ENCODE measurements around the gene FBLN1.
"Not testable (repeated sequence)": the region's sequence is repeated elsewhere in the genome, so short reads cannot be mapped to it uniquely, and the experiment has no call there.

The FBLN1 gene

DNA sequence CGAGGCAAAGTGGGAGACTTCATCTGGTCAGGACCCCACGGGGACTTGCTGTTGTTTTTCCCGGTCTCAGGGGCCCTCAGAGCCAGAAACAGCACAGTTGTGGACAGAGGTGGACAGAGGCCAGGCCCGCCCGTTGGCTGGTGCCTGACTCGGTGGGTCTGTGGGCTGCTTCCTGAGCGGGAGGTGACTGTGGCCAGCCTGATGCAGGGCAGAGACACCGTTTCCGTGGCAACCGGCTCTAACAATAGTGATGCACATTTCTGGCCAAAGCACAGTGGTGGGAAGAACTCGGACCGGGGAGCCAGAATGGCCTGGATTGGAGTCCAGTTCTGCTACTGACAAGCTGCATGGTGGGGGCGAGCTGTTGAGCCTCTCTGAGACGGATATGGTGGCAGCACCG lies 110.3 kb downstream of the FBLN1 start:
- DNase-seq (ENCODE audit: low spot score) = no peak

DNA sequence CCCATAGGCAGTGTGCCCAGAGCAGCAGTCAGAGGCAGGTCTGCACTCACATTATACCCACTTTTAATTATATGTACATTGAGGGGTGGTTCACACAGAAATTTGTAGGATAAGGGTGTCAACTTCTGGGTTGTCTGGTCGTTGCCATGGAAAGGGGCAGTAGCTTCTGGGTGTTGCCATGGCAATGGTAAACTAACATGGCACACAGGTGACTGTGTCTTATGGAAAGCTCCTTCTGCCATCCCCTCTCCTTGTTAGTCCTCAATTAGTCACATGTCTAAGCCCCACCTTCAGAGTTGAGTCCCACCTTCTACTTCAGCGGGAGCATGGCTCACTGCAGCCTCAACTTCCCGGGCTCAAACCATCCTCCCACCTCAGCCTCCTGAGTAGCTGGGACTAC lies 112.7 kb downstream of the FBLN1 start:
- DNase-seq (ENCODE audit: low spot score) = no peak

DNA sequence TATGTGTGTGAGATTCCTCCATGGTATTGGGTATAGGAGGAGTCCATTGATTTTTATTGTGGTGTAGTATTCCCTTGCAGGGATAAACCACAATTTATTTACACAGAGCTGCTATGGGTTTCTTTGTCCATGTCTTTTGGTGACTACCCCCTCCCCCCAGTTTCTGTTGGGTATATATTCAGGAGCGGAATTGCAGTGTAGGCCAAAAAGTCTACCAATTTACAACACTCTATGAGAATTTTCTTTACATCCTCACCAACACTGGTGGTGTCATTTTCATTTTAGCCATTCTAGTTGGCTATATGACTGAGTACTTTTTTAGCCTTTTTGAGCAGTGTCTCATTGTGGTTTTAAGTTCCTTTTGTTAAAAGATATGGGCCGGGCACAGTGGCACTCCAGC lies 113.7 kb downstream of the FBLN1 start:
- DNase-seq (ENCODE audit: low spot score) = no peak

DNA sequence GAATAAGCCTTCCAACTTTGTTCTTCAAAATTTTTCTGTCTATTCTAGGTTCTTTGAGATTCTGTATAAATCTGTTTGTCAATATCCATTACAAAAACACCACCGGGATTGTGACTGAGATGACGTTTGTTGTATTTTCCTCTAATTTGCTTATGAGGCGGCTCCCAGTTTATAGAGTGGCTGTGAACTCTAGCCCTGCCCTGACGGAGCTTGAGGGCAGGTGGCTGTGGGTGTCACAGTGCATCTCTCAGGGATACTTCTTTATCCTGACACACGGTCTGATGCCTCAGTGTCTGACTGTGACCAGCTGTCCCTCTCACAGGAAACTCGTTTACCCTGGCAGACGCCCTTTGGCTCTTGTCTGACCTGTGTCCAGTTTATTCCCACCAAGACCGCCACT lies 115.3 kb downstream of the FBLN1 start:
- no peak for DNase-seq (ENCODE audit: low spot score)

DNA sequence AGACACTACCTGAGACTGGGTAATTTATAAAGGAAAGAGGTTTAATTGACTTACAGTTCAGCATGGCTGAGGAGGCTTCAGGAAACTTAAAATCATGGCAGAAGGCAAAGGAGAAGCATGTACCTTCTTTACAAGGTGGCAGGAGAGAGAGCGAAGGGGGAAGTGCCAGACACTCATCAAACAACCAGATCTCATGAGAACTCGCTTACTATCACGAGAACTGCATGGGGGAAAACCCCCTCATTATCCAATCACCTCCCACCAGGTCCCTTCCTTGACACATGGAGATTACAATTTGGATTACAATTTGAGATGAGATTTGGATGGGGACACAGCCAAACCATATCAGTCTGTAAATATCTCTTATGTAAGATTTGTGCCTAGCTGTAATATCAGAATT lies 118.0 kb downstream of the FBLN1 start:
- DNase-seq (ENCODE audit: low spot score) = no peak

DNA sequence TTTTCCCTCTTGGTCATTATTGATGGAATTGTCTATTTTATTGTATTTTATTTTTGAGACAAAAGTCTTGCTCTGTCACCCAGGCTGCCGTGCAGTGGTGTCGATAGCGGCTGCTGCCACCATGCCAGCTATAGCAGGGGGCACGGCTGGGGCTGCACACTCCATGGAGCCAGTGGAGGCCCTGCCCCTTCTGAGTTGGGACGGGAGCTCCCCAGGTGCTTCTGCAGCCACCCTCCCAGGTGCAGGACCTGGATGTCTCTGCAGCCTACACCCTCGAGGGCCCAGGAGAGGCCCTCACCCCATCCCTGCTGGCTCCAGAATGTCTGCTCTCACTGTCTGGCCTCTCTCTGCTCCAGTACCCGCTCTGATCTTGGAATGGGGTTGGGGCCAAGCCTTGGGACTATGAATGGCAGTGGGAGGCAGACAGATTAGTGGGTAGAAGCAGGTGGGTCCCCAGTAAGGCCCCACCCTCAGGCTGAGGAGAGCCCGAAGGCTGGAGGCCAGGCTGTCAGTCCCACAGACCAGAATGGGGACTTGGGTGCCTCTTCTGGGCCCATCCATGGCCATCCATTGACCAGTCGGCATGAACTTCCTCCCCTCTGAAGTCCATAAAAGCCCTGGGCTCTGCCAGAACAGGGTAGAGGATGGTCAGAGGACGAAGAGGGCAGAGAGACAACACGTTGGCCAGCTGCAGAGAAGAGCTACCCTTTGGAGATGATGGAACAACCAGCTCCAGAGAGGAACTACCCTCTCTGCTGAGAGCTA lies 119.3 kb downstream of the FBLN1 start:
- DNase-seq (ENCODE audit: low spot score) = no peak

DNA sequence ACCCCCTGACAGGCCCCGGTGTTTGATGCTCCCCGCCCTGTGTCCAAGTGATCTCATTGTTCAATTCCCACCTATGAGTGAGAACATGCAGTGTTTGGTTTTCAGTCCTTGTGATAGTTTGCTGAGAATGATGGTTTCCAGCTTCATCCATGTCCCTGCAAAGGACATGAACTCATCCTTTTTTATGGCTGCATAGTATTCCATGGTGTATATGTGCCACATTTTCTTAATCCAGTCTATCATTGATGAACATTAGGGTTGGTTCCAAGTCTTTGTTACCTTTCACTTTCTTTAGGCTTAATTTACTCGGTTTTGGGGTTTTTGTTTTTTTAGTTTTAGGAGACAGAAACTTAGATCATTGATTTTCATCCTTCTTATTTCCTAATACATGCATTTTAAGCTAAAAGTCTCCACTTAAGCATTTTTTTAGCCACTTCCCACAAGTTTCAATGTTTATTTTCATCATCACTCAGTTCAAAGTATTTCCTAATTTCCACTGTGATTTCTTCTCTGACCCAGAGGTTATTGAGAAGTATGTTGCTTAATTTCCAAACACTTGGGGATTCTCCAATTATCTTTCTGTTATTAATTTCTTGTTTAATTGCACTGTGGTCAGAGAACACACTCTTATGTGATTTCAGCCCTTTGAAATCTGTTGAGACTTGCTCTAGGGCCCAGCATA lies 120.9 kb downstream of the FBLN1 start:
- not testable (repeated sequence) for DNase-seq (ENCODE audit: low spot score)

DNA sequence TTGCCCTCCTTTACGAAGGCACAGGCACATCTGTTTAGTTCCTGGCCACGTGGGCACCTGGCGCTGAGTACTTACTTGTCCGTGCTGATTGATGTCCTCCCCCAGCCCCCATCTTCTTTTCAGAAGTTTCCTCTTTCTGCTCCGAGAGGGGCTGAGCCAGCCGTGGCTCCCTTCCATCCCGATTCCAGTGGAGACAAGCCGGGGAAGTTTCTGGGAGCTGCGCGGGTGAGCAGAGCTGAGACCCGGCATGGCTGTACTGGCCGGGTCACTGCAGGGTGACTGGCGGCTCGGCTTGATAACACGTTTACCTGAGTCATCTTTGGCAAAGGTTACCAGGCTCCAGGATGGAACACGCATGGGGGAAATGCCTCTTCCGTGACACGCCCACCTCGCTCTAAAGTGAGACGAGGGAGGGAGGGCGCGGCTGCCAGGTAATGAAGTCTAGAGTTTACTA lies 123.5 kb downstream of the FBLN1 start:
- DNase-seq (ENCODE audit: low spot score) = no peak

DNA sequence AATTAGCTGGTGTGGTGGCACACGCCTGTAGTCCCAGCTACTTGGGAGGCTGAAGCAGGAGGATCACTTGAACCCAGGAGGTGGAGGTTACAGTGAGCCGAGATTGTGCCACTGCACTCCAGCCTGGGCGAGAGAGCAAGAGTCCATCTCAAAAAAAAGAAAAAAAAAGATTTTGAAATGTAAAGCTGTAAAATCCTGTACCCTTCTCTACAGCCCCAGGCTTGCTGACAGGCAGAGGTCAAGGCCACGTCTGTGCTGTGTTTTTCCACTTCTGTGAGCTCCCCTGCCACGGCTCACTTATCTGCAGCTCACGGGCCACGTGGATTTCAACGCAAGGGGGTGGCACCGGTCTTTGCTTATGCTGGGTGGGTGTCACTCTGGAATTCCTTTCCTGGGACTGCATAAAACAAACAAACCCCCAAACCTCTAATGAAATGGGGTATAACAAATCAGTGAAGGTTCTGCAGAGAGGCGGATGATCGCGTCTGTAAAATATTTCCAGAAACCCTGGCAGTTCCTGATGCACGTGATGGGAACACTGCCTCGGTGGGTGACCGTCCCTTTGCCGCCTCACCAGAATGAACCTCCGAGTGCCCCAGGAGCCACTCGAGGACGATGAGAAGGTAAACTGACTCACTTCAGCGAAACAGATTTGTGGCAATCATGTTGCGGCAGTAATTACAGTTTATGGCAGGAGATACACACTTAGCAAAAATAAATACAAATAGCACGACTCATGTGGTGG lies 125.0 kb downstream of the FBLN1 start:
- DNase-seq (ENCODE audit: low spot score) = no peak

DNA sequence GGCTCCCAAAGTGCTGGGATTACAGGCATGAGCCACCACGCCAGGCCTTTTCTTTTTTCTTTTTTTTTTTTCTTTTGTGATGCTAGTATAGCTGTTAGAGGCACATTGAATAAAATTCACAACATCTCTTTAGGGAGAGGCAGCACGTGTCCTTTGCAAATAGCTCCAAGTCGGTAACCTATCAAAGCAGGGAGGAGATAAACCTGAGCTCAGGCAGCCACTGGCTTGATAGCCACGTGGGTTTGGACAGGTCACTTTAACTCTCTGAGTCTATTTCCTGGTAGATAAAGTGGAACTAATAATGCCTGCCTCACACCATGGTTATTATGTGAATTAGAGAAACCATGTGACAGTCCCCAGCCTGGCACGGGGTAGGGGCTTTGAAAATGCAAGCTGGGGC lies 125.8 kb downstream of the FBLN1 start:
- DNase-seq (ENCODE audit: low spot score) = no peak

DNA sequence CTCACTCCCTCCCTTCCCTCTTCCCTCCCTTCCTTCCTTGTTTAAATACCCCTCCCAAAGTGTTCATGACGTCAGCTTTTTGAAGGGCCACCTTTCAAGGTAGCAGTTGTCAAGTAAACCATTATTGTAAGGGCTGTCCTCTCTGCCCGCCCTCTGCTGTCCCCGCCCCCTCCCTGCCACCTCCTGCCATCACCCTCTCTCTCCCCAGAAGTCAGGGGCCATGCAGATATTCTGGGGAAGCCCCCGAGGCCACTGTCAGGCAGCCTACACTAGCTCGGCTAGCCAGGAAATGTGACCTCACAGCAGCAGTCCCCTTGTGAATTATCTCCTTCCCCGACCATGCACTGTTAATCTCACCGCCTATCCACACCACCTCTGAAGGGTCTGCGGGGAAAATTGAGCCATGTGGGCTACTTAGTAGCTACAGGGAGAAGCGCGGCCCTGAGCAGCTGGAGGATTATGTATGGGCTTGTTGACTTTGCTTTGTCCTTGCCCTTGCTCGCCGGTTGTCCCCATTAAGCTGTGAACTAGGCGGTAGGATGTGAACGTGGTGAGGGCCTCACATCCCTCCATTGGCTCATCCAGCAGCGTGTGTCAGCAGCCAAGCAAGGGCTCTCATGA lies 126.9 kb downstream of the FBLN1 start:
- no peak for DNase-seq (ENCODE audit: low spot score)

DNA sequence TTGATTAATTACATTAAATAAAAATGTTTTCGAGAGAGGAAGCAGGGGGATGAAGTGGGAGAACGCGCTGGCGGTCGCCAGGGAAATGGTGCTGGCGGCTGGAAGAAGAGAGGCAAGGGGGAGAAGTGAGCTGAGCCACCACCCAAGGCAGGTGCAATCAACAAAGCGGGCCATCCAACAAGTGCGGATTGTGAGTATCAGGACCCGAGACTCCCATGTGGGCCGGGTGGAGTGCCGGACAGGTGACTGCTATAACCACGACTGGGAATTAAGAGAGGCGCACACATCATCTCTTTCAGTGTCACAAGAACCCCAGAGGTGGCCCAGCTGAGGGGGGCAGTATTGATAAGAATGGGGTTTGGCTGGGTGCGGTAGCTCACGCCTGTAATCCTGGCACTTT lies 127.8 kb downstream of the FBLN1 start:
- no peak for DNase-seq (ENCODE audit: low spot score)

DNA sequence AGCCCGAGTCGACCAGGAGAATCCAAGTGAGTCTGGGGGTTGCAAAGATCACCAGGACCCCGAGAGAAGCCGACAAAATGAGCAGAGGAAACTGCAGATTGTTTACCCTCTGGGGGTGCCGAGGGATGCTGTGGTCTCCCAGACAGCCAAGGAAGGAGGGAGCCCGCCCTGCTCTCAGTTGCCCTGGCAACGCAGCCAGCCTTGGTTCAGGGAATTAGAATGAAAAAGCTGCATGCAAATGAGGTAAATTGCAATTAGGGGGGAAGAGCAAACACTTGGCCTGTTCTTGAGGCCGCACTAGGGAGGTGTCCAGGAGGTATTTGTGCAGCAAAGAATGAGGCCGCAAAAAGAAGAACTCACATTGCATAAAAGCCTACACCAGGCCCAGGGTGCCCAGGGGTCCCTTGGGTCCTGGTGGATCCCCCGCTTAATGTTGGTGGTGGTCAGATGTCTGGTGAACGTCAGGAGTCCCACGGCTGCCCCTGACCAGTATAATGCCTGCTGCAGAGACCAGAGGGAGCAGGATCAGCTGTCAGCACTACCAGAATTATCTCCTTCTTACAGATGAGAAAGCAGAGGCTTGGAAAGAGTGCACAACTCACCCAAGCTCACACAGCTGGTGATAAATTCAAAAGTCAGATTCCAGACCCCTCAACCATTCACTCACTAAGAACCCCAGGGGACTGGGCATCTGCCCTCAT lies 128.6 kb downstream of the FBLN1 start:
- peak; percentile 14 for DNase-seq (ENCODE audit: low spot score)

DNA sequence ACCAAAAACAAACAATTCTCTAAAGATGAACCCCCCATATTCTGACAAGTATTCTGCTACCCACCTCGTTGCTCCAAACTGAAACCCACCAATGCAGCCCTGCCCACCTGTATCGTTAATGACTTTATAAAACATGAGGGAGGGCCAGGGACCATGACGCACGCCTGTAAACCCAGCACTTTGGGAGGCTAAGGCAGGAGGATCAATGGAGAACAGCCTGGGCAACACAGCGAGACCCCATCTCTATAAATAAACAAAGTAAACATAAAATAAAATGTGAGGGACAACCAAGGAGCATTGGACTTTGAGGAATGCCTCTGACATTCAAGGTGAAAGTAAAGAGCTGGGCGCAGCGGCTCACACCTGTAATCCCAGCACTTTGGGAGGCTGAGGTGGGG lies 129.2 kb downstream of the FBLN1 start:
- DNase-seq (ENCODE audit: low spot score) = no peak

DNA sequence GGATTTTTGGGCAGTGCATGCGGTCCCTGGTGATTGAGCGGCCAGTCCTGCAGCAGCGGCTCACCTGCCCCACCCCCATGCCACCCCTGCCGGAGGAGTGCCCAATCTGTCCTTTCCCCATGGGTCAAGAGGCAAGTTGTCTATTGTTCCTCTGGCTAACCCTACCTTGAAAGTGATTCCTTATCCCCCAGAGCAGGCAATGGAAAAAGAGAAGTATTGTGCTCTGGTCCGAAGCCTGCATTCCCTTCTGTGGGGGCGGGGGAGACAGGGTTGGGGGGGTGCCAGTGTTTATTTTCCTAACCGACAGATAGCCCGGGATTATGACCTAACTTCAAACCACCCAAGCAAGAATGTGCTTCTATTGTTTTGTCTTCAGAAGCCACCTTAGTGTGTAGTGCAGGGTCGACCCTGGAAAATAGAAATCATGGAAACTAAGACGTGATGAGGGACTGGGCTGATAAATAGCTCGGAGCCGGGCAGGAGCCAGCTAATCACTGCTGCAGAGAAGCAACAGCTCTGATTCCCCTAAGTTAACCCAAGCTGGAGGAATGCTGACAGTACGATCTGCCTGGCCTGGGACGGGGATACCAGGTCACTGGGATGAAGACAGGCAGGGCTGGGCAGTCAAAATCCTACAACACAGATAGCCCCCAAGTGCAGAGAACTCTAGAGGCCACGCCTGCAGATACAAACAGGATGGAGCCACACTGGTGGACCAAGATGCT lies 130.3 kb downstream of the FBLN1 start:
- DNase-seq (ENCODE audit: low spot score) = no peak

DNA sequence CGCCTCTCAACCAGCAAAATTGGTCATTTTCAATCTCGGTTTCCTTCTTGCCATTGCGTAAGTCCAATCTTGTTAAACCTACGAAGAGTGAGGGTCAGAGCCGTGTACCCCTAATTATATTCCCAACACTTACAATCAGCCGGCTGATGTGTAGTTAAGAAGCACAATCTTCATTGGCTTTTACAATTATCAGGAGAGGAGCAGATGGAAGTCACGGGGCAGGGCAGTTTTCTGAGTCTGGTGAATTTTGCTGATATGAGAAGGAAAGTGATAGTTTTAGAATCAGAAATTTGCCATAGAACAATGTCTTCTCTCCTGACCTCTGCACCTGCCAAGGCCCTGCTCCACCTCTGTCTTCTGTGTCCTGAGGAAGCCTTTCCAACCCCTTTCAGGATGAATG lies 134.0 kb downstream of the FBLN1 start:
- DNase-seq (ENCODE audit: low spot score) = no peak

DNA sequence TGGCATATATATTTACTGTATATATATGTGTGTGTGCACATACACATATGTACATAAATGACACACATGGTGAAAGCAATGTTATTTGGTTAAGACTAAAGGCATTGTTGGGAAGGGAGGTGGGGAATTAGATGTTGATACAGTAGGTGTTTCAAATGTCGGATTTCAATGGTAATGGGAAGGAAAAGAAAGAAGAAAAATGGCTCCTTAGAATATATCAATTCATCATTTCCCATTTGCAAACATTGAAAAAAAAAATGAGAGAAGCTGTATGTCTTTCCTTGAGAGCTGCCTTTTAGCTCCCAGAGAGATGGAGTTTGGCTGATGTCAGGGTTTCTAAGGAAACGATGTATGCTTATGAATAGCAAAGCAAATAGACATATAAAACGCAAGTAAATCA lies 135.5 kb downstream of the FBLN1 start:
- no peak for DNase-seq (ENCODE audit: low spot score)

DNA sequence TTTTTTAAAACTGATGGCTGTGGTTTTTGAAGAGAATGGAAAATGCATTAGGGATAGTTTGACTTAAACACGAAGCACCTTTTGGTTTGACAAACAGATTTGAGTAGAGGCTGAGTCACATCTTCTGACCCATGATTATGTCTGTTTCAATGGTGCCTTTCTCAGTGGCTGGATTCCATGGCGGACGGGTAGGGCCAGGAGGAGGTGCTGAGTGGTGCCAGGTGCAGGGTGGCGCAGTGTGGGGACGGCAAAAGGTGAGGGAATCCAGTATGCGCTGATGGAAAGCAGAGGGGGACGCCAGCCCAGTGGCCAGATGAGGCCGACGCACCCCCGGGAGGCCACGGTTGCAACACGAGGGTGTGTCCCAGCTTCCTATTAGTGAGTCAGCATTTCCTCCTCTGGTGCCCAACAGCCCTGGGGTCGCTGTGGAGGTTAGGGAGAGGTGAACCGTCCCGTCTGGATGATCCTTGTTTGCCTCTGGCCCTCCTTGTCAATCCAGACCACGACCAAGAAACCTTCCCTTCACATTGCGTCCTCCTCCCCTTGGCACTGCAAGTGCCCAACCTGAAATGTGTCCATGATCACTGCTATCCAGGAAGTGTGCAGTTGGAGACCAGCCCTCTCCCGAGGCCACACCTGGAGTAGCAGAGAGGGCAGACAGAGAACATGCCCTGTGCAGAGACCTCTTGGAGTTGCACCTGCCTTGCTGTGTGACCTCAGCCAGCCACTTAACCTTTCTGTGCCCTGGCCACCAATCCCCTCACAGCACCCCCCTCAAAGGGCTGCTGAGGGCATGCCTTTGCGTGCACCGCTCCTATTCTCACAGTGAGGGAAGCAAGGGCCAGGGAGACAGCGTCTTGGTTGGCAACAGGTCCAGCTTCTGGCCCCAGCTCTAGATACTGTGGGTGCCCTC lies 136.4 kb downstream of the FBLN1 start:
- no peak for DNase-seq (ENCODE audit: low spot score)

DNA sequence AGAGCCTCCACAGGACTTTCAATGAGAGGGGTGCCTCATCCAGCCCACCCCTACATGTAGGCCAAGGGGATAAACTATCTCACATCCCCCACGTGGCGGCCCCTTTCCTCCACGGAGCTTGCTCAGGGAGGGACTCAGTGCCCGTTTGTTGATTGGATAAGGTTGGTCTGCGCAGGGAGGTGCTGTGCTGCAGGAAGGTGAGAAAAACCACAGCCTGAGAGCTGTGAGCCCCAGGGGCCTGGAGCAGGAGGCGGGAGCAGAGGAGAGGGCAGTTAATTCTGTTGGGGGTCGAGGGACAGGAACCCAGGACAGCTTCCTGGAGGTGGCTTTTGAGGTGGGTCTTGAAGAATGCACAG lies 137.0 kb downstream of the FBLN1 start:
- DNase-seq (ENCODE audit: low spot score) = no peak

DNA sequence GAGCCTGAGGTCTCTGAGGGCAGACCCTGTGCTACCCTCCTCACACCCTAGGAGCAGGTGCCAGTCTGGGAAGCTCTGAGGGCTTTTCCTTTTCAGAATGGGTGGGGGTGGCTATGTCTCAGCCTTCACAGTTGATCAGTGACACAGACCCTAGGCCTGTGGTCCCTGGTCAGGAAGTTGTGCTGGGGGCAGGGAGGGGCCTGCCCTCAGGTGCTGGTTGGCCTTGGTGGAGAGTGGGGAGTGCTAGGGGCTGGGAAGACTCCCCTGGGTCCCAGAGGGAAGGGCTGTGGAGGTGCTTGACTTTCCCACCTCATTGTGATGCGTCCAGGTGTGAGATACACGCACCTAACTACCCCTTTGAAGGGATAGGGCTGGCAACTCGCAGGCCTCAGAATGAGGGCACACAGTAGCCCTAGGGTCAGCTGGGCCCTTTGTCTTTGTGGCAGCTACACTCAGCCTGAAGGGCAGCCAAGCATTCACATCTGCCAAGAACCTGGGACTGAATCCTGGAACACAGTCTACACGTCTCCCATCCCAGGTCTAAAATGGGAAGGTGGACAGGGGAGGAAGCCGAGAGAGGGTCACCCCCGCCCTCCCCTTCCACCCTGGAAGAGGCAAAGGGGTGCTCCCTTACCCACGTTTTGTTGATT lies 137.7 kb downstream of the FBLN1 start:
- DNase-seq (ENCODE audit: low spot score) = no peak

Data from pons (tissue), 1 donor.